Activated CD4-positive, alpha-beta T cell treated with anti-CD3 and anti-CD28 coated beads, Interleukin-2, amount 10 ng/mL, durations not matched to agents 7 days and 5 days (primary cell): ENCODE measurements around the gene USP35. TPM values are rescaled to one million over a fixed set of nuclear protein-coding genes. Genes with fewer than 3 reads are reported as not detected.
"Not testable (repeated sequence)": the region's sequence is repeated elsewhere in the genome, so short reads cannot be mapped to it uniquely, and the experiment has no call there.

ENCODE experiments used
- CTCF ChIA-PET: fragments of 350-600 bp; sonication (Branson Sonifier 250); formaldehyde crosslinking; loops from one replicate; lab custom pipeline; 2021; ENCODE audit warnings: antibody characterized with exemption; lab: Charles Lee
- POLR2A ChIA-PET: fragments of 350-600 bp; sonication (Branson Sonifier 250); formaldehyde crosslinking; loops from one replicate; lab custom pipeline; 2021; ENCODE audit warnings: antibody characterized with exemption; lab: Charles Lee
- DNase-seq: peaks from one replicate; pipeline ENCODE4 v3.0.0-alpha.2; 2020
- H3K27ac Mint-ChIP-seq: one replicate; pipeline ENCODE4 v1.8.0; 2021; ENCODE audit warnings: mild to moderate bottlenecking, moderate library complexity, mixed read lengths
- H3K27me3 Mint-ChIP-seq: one replicate; pipeline ENCODE4 v1.8.0; 2021; ENCODE audit warnings: mixed read lengths
- H3K36me3 Mint-ChIP-seq: one replicate; pipeline ENCODE4 v1.8.0; 2021; ENCODE audit warnings: low read depth, mixed read lengths
- H3K4me1 Mint-ChIP-seq: one replicate; pipeline ENCODE4 v1.8.0; 2021; ENCODE audit warnings: mixed read lengths
- H3K4me3 Mint-ChIP-seq: one replicate; pipeline ENCODE4 v1.8.0; 2021; ENCODE audit warnings: mild to moderate bottlenecking, moderate library complexity, mixed read lengths
- H3K9me3 Mint-ChIP-seq: one replicate; pipeline ENCODE4 v1.8.0; 2021; ENCODE audit warnings: mixed read lengths
- total RNA-seq, 2 experiments: library from RNA; stranded (reverse); gene quantifications; one replicate each; pipeline ENCODE4 v1.2.3, GENCODE V29; 2021

Gene USP35
- total RNA-seq, 2 experiments from 2014 or later = 13.0 to 13.2 TPM

DNA sequence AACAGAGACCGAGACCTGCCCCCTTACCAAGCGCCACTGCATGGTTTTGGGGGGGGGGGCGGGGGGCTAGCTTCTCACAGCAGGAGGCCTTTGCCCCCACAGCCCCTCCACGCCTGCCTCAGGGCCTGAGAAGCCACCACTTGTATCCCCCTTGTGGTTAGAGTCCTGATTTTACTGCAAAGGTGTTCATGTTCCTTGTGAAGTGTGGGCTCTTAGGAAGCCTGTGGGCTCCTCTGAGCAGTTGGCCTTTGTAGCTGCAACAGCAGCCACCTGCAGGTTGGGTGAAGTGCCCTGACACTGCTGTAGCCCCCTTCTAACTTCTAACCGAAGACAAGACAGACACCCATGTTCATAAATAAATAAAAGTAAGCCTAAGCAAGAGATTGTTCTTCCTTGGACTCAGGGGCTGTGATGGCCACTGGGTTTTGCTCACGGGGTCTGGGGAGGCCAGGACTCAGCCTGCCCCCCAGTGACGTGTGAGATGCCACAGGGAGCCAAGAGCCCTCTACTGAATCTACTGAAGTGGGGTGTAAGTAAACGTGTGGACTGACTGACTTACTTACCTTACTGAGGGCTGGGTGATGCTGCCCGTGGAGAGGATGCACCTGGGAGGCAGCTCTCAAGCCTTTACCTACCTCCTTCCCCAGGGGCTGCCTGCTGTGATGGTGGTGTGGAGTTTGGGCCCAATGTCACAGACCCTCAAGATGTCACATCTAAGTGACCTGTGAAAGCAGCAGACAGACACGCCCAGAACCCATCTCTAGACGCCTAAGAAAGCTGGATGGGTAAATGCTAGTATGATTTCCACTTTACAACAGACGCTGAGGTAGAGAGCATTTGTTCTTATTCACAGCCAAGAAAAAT is 25.8 kb downstream of the USP35 start:
- Mint-ChIP-seq H3K27ac (no peak overlapping the region), H3K4me3 (no peak overlapping the region), H3K4me1 (peaks cover 6% of the 10 kb centered on the region), H3K36me3 (peaks cover 57% of the 10 kb centered on the region), H3K27me3 (no peaks in the 10 kb centered on the region), H3K9me3 (no peaks in the 10 kb centered on the region)
- no peak for DNase-seq
- CTCF ChIA-PET = interaction anchor here (0.6 to 0.9 kb wide), 3 partner anchors 10 to 1350 kb away, joined by 3 read pairs; no protein-coding TSS in a partner anchor
- POLR2A ChIA-PET = no interaction called here

DNA sequence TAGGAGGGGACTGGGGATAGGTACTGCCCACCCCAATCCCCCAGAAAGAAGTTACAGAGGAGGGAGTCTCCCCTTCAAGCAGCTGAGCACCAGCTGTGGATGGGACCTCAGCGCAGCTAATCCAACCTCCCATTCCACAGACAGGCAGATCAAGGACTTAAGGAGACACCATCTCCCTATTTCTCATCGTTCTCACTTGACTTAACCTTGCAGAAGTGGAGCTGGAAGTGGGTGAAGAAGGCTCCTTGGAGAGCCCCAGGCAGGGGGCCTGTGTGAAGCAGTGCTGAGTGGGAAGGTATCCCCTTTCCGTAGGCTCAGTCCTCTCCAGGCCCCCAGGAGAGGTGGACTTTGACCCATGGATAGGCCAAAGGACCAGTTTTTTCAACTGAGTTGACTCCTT is 27.3 kb downstream of the USP35 start:
- H3K36me3 Mint-ChIP-seq = peaks cover 50% of the 10 kb centered on the region
- ChIA-PET POLR2A (no interaction called here), CTCF (interaction anchor here (0.6 to 1.6 kb wide), 3 partner anchors 12 to 94 kb away, joined by 3 to 6 read pairs (median 5); no protein-coding TSS in a partner anchor)
- DNase-seq = no peak
- H3K27ac Mint-ChIP-seq = no peak overlapping the region
- H3K27me3 Mint-ChIP-seq = no peaks in the 10 kb centered on the region
- H3K4me3 Mint-ChIP-seq = no peak overlapping the region
- H3K9me3 Mint-ChIP-seq = no peaks in the 10 kb centered on the region
- peaks cover 17% of the 10 kb centered on the region for H3K4me1 Mint-ChIP-seq

DNA sequence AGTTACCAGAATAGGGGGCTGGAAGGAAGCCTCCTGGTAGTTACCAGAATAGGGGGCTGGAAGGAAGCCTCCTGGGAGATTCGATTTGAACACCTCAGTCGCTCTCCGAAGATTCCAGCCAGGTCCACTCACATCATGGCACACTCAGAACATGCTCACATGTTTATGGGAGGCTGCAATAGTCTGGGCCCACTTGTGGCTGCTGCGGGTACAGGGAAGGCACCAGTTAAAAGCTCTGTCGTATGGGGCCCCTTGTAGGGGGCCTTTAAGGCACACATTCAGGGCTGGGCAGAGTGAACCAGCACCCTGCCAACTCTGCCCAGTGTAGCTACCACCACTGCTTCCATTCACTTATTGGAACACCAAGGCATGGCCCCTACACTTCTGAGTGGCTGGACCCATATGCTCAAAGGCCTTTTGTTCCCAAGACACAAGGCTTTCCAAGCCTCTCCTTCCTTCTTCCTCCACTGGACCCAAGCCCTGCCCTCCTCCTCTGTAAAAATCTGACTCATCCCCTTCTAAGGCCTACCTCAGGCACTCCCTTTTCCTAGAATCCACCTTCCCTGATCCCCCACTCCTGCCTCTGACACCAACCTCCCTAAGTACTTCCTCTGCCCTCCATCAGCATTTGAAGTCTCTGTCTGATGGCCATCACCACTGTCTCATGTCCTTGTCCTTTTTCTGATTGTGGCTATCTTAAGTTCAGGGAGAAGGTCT is 28.0 kb downstream of the USP35 start:
- Mint-ChIP-seq H3K9me3 (no peaks in the 10 kb centered on the region), H3K36me3 (peaks cover 51% of the 10 kb centered on the region), H3K4me3 (no peak overlapping the region), H3K27me3 (no peaks in the 10 kb centered on the region), H3K4me1 (peaks cover 21% of the 10 kb centered on the region), H3K27ac (no peak overlapping the region)
- CTCF ChIA-PET = interaction anchor here (0.6 to 1.6 kb wide), 3 partner anchors 11 to 95 kb away, joined by 3 to 6 read pairs (median 5); no protein-coding TSS in a partner anchor
- DNase-seq = no peak
- POLR2A ChIA-PET = no interaction called here

DNA sequence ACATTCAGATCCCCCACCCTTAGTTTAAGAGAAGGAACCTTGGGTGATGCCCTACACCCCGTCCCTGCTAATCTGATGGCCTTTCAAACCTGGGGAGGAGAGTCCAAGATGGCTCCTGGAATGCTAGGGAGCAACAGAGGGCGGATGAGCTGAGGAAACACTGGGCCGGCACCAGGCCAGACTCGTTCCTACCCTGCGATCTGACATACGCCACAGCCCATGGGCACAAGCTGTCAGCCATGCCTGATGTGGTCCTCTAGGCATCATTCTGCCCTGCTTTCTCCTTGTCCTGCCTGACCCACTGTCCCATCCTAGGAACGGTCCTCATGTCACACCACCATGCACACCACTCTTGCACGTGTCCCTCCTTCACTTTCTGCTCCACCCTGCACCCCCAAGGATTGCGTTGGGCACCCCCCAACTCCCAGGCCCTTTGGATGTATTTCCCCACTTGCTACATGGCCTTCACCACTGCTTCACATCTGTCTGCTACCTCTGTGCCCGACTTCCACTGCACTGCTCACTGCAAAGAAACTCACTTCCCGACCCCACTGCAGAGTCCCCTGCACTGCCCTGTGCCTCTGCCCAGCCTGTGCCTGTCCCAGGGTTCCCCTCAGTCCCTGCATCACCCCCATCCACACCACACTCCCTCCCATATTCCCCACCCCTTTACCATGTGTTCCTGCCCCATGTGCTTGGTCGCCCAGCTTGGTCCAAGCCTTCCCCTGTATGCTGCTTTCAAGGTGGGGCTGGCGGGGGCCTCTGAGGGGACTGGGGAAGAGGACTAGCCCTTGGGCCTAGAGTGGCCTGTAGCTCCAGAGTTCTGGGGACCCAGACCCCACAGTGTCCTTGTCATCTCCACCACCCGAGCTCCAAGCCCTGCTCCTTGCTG is 29.2 kb downstream of the USP35 start:
- no peak overlapping the region for H3K4me3 Mint-ChIP-seq
- no peaks in the 10 kb centered on the region for H3K9me3 Mint-ChIP-seq
- ChIA-PET CTCF (interaction anchor here (0.6 to 1.2 kb wide), 3 partner anchors 10 to 155 kb away, joined by 3 to 5 read pairs (median 3); no protein-coding TSS in a partner anchor), POLR2A (no interaction called here)
- no peaks in the 10 kb centered on the region for H3K27me3 Mint-ChIP-seq
- H3K36me3 Mint-ChIP-seq = peaks cover 48% of the 10 kb centered on the region
- no peak overlapping the region for H3K27ac Mint-ChIP-seq
- peaks cover 21% of the 10 kb centered on the region for H3K4me1 Mint-ChIP-seq
- DNase-seq = no peak

DNA sequence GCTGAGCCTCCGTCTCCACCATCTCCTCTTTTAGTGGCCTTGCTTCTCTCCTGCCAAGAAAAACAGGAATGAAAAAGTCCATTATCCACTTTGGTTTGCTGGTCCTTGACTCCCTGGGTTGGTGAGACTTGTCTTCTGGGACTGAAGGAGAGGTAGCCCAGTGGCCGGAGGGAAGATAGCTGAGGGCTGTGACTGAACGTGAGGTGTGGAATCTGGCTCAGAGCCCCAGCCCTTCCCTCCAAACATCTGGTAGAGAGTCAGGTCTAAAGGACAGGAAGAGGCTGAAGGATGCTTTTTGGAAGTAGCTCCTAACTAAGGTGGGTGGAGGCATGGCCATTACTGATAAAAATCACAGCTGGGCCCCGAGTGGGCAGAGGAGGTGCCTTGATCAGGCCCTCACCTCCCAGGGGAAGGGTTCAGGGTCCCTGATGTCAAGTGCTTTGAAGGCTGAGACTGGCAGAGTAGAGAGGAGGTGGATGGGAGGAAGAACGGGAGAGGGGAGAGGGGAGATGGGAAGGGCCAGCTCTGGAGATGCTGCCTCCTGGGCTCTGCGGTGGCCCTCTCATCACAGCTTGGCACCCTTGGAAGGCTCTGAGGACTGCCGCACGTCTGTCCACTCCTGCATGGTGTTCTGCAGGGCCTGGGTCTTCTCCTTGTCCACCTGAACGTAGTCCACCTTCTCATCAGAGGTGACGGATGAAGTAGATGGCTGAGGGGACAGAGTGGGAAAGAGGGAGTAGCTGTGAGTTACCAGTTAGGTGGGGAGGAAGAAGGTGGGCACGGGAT is 30.2 kb downstream of the USP35 start:
- peaks cover 23% of the 10 kb centered on the region for H3K4me1 Mint-ChIP-seq
- no peak for DNase-seq
- H3K27me3 Mint-ChIP-seq = no peaks in the 10 kb centered on the region
- no peaks in the 10 kb centered on the region for H3K9me3 Mint-ChIP-seq
- POLR2A ChIA-PET = no interaction called here
- H3K36me3 Mint-ChIP-seq = peaks cover 55% of the 10 kb centered on the region
- H3K27ac Mint-ChIP-seq = no peak overlapping the region
- CTCF ChIA-PET = interaction anchor here (0.6 to 1.6 kb wide), 3 partner anchors 9 to 346 kb away, joined by 3 to 7 read pairs (median 3); no protein-coding TSS in a partner anchor
- no peak overlapping the region for H3K4me3 Mint-ChIP-seq

DNA sequence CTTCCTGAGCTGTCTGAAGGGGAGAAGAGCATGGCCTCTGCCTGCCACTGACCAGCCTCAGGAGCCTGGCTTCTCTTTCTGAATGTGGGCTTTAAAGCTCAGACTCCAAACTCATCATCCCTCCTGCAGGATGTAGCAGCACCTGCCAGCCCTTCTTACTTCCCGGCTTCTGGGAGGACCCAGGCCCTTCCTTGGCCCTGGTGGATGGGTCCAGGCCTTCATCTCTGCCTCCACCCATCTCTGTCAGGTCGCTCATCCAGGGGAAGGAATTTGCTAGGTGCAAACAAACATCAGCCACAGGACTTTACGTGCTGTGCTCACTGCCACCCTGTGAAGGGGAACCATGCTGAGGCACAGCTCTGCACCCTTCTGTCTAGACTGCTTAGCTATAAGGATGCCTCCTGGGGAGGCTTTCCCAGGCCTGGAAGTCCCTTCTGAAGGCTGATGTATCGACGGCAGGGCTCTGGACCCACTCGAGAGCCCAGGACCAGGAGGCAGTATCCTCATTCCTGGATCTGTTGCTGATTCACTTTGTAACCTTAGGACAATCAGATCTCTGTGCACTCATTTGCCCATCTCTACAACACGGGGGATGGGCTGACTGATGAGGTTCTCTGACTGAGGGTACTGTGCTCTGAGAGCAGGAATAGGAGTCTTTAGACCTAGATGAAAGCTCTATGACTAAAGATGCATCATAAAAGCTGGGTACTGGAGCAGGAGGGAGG is 30.9 kb downstream of the USP35 start:
- Mint-ChIP-seq H3K9me3 (no peaks in the 10 kb centered on the region), H3K27ac (no peak overlapping the region), H3K27me3 (no peaks in the 10 kb centered on the region), H3K4me1 (peaks cover 23% of the 10 kb centered on the region), H3K36me3 (peaks cover 56% of the 10 kb centered on the region), H3K4me3 (no peak overlapping the region)
- ChIA-PET POLR2A (no interaction called here), CTCF (interaction anchor here (1.1 to 1.6 kb wide), 2 partner anchors 9 to 345 kb away, joined by 3 to 7 read pairs; no protein-coding TSS in a partner anchor)
- no peak for DNase-seq

DNA sequence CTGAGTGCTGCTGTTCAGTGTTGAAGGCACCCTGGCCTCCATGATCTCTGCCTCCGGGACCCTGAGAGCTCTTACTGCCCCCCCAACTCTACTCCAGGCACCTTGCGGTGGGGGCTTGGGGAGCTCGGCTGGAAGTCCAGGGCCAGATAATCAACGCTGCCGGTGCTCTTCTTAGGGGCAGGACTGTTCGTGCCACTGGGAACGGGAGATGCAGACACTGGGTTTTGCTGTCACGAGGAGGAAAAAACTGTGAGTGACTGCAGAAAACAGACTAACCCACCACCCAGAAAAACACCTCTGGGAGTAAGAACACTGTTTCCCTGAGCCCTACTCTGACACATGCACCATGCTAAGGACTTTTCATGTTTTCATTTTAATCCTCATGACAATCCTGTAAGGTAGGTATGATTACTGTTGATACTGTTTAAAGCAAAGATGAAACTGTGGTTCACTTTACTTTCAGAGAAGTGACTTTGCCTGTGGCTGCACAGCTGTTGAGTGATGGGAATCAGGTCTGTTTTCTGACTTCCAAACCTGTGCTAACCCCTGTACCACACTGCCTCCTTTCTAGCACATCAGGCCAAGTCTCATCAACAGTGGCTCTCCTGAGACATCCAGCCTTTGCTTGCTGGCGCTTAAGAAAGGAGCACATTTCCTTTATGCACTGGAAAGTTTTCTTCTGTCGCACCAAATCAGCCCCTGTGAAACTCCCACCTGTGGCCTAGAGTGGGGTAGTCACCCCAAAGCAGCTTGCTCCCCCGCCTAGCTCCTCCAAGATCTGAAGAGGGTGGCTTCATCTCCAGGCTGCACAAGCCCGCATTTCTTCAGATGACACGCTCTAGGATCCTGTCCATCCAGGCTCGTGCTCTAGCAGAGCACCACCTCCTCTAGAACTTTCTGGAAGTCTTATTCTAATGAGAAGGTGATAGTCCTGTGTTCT is 31.8 kb downstream of the USP35 start:
- peak overlapping the region; percentile 41 for H3K27ac Mint-ChIP-seq
- H3K27me3 Mint-ChIP-seq = no peaks in the 10 kb centered on the region
- H3K9me3 Mint-ChIP-seq = no peaks in the 10 kb centered on the region
- ChIA-PET CTCF (interaction anchor here (0.9 to 1.6 kb wide), 4 partner anchors 8 to 344 kb away, joined by 3 to 7 read pairs (median 4); no protein-coding TSS in a partner anchor), POLR2A (no interaction called here)
- DNase-seq = no peak
- no peak overlapping the region for H3K4me3 Mint-ChIP-seq
- peaks cover 29% of the 10 kb centered on the region for H3K4me1 Mint-ChIP-seq
- peaks cover 58% of the 10 kb centered on the region for H3K36me3 Mint-ChIP-seq

DNA sequence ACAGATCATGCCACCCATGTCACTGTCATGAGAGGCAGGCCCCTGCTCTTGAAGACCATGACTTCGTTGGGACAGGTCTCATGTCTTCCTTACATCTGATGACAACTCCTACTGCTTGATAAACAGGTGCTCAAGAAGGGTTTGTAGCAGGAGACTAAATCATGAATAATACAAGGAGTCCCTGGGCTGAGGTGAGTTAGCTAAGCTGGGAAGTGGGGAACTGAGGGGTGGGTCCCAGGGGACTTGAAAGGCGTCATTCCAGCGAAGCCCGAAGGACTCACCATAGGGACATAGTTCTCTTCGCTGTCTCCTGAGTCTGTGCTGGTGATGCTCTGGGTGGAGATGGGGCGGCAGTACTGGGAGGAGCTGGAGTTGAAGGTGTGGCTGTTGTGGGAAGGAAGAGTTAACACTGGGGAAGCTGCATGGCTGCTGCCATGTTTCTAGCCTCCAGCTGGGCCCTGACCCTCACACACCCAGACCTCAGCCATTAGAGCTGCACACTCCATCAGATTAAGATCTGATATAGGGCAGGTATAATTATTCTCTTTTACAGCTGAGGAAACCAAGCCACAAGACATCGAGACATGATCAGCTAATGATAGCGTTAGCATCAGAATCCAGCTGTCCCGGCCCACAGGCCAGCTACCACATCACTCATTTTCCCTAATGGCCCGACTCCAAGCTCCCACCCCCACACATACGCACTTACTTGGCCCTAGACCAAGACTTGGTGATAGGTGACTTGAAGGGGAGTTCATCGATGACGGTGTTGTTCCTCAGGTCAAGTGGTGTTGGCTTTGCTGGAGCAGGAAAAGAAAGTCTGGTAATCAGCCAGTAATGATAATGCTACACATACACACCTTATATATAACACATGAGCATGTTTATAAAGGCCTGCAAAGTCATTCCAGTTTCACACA is 32.9 kb downstream of the USP35 start:
- no peak overlapping the region for H3K4me3 Mint-ChIP-seq
- ChIA-PET CTCF (interaction anchor here (0.8 to 1.1 kb wide), 2 partner anchors 176 to 343 kb away, joined by 3 to 4 read pairs; no protein-coding TSS in a partner anchor), POLR2A (no interaction called here)
- H3K4me1 Mint-ChIP-seq = peaks cover 34% of the 10 kb centered on the region
- no peak for DNase-seq
- H3K36me3 Mint-ChIP-seq = peaks cover 53% of the 10 kb centered on the region
- no peak overlapping the region for H3K27ac Mint-ChIP-seq
- H3K27me3 Mint-ChIP-seq = no peaks in the 10 kb centered on the region
- no peaks in the 10 kb centered on the region for H3K9me3 Mint-ChIP-seq

DNA sequence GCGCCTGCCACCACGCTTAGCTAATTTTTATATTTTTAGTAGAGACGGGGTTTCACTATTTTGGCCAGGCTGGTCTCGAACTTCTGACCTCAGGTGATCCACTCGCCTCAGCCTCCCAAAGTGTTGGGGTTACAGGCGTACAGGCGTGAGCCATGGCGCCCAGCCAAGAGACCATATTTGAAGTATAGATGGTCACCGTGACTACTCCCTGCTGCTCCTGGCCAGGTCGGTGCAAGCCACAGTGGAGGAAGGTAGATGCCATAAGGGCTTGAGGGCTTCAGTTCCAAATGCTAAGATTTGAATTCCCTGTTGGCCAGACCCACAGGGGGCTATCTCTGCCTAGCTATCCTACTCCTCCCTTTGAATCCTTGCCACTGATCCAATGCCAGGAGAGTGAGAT is 34.0 kb downstream of the USP35 start:
- H3K9me3 Mint-ChIP-seq, DNase-seq, POLR2A ChIA-PET, H3K27me3 Mint-ChIP-seq, H3K27ac Mint-ChIP-seq, H3K4me3 Mint-ChIP-seq: not testable (repeated sequence)
- H3K4me1 Mint-ChIP-seq = peaks cover 39% of the 10 kb centered on the region
- CTCF ChIA-PET = interaction anchor here (1.4 kb wide), 1 partner anchor 30 kb away, joined by 4 read pairs; no protein-coding TSS in a partner anchor
- H3K36me3 Mint-ChIP-seq = peaks cover 49% of the 10 kb centered on the region
